HEK293 (cell line): ENCODE data around the gene VCL.

Source experiments
- CTCF ChIP-seq: fragments of 450-650 bp; formaldehyde crosslinking; IDR thresholded peaks from 2 replicates; pipeline ENCODE4 v1.5.1; 2016; ENCODE audit warnings: missing biosample characterization, missing genetic modification characterization
- GLI2 ChIP-seq: fragments of 450-650 bp; formaldehyde crosslinking; IDR thresholded peaks from 2 replicates; pipeline ENCODE4; 2017; ENCODE audit warnings: missing biosample characterization, missing genetic modification characterization, low read depth, borderline replicate concordance
- GLIS1 ChIP-seq: fragments of 450-650 bp; formaldehyde crosslinking; IDR thresholded peaks from 2 replicates; pipeline ENCODE4 v1.5.1; 2016; ENCODE audit warnings: missing biosample characterization, missing genetic modification characterization
- MYNN ChIP-seq: fragments of 450-650 bp; formaldehyde crosslinking; IDR thresholded peaks from 2 replicates; pipeline ENCODE4 v1.5.1; 2016; ENCODE audit warnings: missing biosample characterization, missing genetic modification characterization, borderline replicate concordance
- ZBTB20 ChIP-seq: fragments of 450-650 bp; formaldehyde crosslinking; IDR thresholded peaks from 2 replicates; pipeline ENCODE4 v1.5.1; 2016; ENCODE audit warnings: missing biosample characterization, missing genetic modification characterization
- ZEB2 ChIP-seq: fragments of 450-650 bp; formaldehyde crosslinking; IDR thresholded peaks from 2 replicates; pipeline ENCODE4 v1.5.1; 2016; ENCODE audit warnings: missing biosample characterization, missing genetic modification characterization
- ZNF112 ChIP-seq: fragments of 450-650 bp; formaldehyde crosslinking; IDR thresholded peaks from 2 replicates; pipeline ENCODE4 v1.5.0; 2017; ENCODE audit warnings: missing biosample characterization, missing genetic modification characterization
- ZNF114 ChIP-seq: fragments of 450-650 bp; formaldehyde crosslinking; IDR thresholded peaks from 2 replicates; pipeline ENCODE4 v1.5.0; 2017; ENCODE audit warnings: missing biosample characterization, missing genetic modification characterization
- TF ChIP-seq, protein P1 (sequence below): fragments of 450-650 bp; IDR thresholded peaks from 2 replicates; pipeline ENCODE4 v1.5.1; 2018; ENCODE audit warnings: missing biosample characterization, mild to moderate bottlenecking, missing genetic modification characterization

- no peak for TF ChIP-seq CTCF
- TF ChIP-seq ZNF112 (tag by site-specific recombination), result no peak
- no peak for TF ChIP-seq ZBTB20 (tag by site-specific recombination)
- no peak for TF ChIP-seq MYNN (tag by site-specific recombination)
- TF ChIP-seq GLIS1, result no peak
- no peak for TF ChIP-seq ZEB2 (tag by site-specific recombination)
- TF ChIP-seq GLI2 (tag by site-specific recombination), result no peak
- TF ChIP-seq, protein P1, sequence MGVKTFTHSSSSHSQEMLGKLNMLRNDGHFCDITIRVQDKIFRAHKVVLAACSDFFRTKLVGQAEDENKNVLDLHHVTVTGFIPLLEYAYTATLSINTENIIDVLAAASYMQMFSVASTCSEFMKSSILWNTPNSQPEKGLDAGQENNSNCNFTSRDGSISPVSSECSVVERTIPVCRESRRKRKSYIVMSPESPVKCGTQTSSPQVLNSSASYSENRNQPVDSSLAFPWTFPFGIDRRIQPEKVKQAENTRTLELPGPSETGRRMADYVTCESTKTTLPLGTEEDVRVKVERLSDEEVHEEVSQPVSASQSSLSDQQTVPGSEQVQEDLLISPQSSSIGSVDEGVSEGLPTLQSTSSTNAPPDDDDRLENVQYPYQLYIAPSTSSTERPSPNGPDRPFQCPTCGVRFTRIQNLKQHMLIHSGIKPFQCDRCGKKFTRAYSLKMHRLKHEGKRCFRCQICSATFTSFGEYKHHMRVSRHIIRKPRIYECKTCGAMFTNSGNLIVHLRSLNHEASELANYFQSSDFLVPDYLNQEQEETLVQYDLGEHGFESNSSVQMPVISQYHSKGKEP (tag by site-specific recombination), result no peak
- TF ChIP-seq ZNF114, result no peak
Measured at GRCh38 chr10:74006269-74006668, 8.4 kb downstream of the VCL start.
